Neural cell (in vitro differentiated cells): Measurements from ENCODE around the gene TSTD1.
"Not testable (repeated sequence)": the region's sequence is repeated elsewhere in the genome, so short reads cannot be mapped to it uniquely, and the experiment has no call there.

Experiments
- EP300 ChIP-seq: fragments of 450-650 bp; conservative IDR thresholded peaks from 2 replicates; pipeline ENCODE4 v1.6.1; 2014; ENCODE audit warnings: antibody characterized with exemption, mild to moderate bottlenecking, moderate library complexity; ENCODE audit not compliant: poor library complexity, severe bottlenecking
- MXI1 ChIP-seq: fragments of 450-650 bp; conservative IDR thresholded peaks from 2 replicates; pipeline ENCODE4 v1.6.1; 2014; ENCODE audit warnings: antibody characterized with exemption, mild to moderate bottlenecking; ENCODE audit not compliant: poor library complexity, severe bottlenecking
- TAF1 ChIP-seq: IDR thresholded peaks from 2 replicates; pipeline ENCODE4 v1.6.1; 2012; ENCODE audit warnings: low read depth
- TF ChIP-seq, protein P1 (sequence below): IDR thresholded peaks from 2 replicates; pipeline ENCODE4 v1.6.1; 2012; ENCODE audit warnings: borderline replicate concordance
- TF ChIP-seq, protein P2 (sequence below): fragments of 450-650 bp; IDR thresholded peaks from 2 replicates; pipeline ENCODE4 v1.5.1; 2014; ENCODE audit warnings: antibody characterized with exemption, mild to moderate bottlenecking, moderate library complexity; ENCODE audit not compliant: poor library complexity, severe bottlenecking

DNA sequence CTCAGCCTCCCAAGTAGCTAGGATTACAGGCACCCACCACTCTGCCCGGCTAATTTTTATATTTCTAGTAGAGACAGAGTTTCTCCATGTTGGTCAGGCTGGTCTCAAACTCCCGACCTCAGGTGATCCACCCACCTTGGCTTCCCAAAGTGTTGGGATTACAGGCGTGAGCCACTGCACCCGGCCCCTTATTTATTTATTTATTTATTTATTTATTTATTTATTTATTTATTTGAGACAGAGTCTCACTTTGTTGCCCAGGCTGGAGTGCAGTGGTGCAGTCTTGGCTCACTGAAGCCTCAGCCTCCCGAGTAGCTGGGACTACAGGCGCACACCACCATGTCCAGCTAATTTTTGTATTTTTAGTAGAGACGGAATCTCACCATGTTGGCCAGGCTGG lies 26.9 kb upstream of the TSTD1 start:
- TF ChIP-seq, protein P1, sequence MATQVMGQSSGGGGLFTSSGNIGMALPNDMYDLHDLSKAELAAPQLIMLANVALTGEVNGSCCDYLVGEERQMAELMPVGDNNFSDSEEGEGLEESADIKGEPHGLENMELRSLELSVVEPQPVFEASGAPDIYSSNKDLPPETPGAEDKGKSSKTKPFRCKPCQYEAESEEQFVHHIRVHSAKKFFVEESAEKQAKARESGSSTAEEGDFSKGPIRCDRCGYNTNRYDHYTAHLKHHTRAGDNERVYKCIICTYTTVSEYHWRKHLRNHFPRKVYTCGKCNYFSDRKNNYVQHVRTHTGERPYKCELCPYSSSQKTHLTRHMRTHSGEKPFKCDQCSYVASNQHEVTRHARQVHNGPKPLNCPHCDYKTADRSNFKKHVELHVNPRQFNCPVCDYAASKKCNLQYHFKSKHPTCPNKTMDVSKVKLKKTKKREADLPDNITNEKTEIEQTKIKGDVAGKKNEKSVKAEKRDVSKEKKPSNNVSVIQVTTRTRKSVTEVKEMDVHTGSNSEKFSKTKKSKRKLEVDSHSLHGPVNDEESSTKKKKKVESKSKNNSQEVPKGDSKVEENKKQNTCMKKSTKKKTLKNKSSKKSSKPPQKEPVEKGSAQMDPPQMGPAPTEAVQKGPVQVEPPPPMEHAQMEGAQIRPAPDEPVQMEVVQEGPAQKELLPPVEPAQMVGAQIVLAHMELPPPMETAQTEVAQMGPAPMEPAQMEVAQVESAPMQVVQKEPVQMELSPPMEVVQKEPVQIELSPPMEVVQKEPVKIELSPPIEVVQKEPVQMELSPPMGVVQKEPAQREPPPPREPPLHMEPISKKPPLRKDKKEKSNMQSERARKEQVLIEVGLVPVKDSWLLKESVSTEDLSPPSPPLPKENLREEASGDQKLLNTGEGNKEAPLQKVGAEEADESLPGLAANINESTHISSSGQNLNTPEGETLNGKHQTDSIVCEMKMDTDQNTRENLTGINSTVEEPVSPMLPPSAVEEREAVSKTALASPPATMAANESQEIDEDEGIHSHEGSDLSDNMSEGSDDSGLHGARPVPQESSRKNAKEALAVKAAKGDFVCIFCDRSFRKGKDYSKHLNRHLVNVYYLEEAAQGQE: not testable (repeated sequence)
- TF ChIP-seq MXI1, TAF1, EP300: not testable (repeated sequence)
- TF ChIP-seq, protein P2, sequence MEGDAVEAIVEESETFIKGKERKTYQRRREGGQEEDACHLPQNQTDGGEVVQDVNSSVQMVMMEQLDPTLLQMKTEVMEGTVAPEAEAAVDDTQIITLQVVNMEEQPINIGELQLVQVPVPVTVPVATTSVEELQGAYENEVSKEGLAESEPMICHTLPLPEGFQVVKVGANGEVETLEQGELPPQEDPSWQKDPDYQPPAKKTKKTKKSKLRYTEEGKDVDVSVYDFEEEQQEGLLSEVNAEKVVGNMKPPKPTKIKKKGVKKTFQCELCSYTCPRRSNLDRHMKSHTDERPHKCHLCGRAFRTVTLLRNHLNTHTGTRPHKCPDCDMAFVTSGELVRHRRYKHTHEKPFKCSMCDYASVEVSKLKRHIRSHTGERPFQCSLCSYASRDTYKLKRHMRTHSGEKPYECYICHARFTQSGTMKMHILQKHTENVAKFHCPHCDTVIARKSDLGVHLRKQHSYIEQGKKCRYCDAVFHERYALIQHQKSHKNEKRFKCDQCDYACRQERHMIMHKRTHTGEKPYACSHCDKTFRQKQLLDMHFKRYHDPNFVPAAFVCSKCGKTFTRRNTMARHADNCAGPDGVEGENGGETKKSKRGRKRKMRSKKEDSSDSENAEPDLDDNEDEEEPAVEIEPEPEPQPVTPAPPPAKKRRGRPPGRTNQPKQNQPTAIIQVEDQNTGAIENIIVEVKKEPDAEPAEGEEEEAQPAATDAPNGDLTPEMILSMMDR: not testable (repeated sequence)
